ENCODE data around the gene CSF3.

- TF ChIP-seq CTCF (conservative IDR thresholded peaks at IDR 0.05 in 1 of 2, IDR thresholded peaks at IDR 0.05 in 1 of 2; ENCODE audit: extremely low read depth in 1 of 2, insufficient read depth in 1 of 2, low read depth in 1 of 2, low read length in 2 of 2) (no peak), EZH2 (IDR thresholded peaks at IDR 0.05; ENCODE audit: borderline replicate concordance, low read length) (no peak)
These were observed 26.9 kb upstream of the CSF3 start for GRCh38 chr17:39988206-39988810.
